DMS53 (cell line): ENCODE data around the gene DPF3.

ENCODE experiments used
- DNase-seq: peaks from one replicate; lab custom pipeline; 2025; lab: John Stamatoyannopoulos, UW

Gene DPF3

DNA sequence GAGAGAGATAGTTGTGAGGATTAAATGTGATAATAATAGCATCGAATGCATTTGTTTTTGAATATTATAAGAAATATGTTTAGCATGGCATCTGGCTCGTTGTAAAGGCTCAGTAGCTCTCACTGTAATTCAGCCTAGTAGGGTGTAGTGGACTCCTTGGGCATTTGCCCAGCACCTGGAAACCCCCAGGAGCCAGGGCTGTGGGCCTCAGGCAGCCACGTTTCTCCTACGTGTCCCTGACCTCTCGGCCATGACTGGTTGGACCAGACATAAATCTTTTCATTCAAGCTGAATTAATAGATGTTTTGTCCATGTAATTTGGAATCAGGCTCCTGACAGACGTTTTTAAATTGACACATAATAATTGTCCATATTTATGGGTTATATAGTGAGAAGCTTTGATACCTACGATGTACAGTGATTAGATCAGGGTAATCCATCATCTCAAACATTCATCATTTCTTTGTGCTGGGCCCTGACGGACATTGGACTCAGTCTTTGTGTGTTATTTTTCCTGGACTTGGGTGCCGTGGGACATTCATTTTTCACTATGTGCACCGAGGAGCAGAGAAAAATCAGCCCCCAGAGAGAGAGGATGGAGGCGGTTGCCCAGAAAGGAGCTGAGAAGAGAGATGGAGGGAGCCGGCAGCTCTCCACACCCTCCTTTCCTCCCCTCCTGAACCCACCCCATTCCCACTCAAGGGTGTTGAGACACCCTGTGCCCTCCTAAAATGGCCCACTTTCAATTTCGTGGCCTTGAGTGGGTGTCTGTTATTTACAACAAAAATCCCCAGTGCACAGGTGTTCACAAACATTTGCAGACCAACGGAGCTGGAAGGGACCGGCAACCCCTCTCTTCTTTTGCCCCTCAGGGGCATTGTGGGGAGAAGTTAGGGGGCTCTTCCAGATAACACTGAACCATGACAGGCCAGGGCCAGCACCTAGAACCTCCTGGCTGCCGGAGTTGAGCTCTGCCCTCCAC is 296.4 kb downstream of the DPF3 start:
- no peak for DNase-seq

DNA sequence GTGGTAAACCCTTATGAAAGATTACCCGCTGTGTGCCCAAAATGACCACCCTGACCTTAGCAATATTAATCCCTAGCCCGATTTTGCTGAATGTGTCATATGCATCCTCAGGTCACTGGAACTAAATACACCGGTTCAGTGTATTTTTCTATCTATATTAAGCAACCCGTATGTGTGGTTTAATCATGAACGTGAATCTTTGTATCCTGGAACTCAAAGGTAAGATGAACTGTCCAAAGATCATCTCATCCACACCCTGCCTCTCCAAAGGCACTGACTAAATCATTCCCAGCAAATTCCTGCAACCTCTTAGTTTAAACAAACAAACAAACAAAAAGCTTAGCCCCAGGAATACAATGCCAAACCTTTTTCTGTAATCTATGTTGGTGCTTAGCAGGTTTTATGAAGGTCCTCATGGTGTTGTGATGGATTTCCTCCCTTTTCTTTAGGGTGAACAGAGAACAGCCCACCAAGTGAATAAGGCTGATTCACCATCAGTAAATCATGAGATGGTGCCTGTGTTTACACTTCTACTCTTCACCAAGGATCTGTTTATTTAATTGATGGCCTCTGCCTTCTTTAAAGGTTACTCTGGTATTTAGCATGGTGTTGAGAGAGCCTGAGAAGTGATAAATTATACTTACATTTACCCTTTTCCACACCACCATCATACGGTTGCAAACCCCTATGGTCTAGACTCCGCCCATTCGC is 298.6 kb downstream of the DPF3 start:
- DNase-seq, result no peak

DNA sequence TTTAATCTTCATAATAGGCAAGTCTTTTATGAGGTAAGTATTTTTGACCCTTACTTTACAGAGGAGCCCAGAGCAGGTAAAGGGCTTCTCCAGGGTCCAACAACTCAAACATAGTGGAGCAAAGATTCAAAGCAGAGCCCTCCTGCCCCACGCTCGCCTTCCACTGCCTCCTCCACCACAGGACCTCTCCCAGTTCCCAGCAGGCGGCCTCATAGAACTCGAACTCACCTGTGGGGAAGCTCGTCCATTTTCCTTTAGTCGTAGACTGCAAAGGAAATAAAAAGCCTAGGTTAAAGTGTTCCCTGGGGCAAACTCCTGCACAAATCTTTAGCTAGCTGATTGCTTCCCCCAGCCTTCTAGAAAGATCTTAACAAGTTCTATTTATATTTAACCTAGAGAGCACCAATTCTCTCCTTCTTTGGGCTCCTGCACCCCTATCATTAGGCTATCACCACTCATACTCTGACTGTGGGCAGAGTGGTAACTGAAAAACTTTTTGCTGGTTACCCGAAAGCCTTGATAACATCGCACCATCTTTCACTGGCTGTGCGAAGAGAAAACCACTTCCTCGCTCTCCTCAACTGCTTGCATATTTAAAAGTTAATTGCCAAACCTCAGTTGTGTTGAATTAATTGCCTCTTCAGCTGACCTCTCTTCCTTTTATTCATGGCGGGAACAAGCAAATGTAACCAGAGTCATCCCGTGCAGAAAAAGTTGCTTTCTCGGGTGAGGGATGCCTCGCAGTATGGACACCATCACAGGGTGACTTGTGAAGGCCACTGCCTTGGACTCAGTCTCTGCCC is 299.6 kb downstream of the DPF3 start:
- no peak for DNase-seq

DNA sequence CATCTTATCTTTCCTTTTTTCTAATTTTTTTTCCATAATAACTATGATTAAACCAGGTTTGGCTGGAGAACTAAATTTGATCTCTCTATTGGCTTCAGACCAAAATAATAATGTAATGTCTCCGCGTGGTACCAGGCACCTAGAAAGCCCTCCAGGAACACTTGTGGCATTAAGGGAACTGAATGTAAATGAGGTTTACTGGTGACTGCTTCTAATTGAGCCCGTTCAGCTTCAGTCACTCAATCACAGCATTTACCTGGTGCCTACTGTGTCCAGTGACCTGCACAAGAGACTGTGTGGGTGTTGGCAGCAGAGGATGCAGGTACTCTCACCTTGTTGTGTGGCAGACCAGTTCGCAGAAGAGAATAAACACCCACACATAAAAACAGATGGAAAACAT is 302.5 kb downstream of the DPF3 start:
- no peak for DNase-seq

DNA sequence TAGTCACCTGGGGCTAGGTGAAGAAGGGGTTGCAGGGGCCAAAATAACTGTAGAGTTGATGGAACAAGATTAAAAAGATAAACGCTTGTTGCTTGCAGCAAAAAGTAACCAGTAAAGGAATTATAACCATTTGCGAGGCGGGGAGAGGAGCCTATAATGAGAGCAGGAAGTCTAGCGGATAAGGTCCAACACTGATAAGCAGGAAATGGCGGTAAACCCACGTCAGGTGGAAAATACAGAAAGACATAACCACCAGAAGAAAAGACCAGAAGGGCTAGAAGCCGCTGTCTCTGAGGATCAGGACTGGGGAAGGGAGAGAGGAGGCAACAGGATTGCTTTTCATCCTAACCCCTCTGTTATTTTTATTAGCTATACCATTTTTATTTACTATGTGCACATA is 303.3 kb downstream of the DPF3 start:
- no peak for DNase-seq

DNA sequence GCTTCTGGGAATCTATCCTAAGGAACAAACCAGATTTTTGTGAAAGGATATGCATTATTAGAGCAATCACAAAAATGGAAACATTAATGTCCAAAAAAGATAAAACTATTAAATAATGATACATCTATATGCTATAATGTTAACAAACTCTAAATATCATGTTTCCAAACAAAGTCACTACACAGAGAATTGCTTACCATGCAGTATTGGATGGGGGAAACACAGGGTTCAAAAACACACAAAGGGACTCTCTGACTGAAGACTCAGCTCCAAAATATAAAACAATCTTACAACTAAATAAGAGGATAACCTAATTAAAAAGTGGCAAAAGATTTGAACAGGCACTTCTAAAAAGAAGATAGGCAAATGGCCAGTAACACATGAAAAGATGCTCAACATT is 304.2 kb downstream of the DPF3 start:
- no peak for DNase-seq

DNA sequence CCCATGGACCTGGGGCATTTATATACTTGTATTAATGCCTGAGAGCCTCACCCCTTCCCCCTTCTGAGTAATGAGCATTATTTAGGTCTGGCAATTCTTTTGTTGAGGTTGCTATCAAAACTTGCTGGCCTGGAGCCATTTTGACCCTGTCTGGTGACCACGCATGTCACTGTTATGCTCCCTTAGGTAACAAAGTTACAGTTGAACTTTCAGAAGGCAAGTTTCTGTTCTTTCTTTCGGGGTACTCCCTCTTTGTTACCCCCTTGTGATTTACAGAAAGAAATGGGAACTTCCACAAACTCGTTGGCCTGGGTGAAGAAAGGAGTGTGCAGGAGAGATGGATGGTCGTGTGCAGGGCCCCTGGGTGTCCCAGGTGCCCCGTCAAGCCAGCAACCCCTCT is 305.4 kb downstream of the DPF3 start:
- DNase-seq, result no peak

DNA sequence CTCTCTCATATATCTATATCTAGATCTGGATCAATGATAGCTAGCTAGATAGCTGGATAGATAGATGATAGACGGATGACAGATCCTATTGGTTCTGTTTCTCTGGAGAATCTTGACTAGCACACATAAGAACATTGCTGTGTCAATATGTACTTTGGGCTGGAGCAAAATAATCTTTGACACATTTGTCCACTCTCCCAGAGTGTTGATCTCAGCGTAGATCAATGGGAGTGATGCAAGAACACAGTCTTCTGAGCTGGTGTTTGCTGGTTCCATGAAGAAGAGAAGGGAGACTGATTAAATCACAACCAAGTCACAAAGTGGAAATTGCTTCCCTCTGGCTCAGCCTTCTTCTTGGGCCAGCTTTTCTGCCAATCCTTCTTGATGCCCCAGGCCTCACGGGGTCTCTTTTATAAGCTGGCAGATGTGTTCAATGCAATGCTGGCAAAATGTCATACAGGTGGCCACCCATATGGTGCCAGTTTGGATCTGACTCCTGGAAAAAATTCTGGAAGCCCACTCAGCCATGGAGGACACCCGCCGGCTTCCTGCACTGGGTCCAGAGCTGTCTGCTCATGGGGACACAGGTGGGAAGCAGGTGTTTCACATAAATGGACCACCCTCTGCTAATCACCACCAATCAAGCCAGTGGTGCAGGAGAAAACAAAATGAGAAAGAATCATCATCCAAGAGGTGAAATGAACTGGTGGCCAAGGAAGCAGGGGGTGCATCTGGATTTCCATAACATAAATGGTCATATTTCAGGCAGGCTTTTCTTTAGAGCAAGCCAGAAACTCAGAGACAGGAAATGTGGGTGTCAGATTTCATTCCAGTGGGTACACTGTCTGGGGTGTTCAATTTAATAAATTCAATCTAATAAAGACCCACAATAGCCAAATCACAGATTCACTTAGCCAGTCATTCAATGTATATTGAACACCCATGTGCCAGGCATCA is 310.3 kb downstream of the DPF3 start:
- DNase-seq, result no peak

DNA sequence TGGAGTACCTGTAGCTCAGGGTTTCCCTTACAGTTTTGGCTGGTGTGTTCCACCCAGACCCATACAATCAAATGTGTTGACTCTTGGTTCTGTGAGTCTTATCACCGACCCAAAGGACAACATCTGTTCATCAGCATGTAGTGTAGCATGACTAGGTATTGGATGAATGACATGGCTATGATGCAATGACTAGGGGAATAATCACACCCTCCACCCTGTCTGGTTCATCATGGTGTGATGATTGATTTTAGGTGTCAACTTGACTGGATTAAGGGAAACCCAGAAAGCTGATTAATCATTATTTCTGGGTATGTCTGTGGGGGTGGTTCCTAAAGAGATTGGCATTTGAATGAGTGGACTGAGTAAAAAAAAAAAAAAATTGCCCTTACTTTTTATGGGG is 311.3 kb downstream of the DPF3 start:
- DNase-seq, result no peak

DNA sequence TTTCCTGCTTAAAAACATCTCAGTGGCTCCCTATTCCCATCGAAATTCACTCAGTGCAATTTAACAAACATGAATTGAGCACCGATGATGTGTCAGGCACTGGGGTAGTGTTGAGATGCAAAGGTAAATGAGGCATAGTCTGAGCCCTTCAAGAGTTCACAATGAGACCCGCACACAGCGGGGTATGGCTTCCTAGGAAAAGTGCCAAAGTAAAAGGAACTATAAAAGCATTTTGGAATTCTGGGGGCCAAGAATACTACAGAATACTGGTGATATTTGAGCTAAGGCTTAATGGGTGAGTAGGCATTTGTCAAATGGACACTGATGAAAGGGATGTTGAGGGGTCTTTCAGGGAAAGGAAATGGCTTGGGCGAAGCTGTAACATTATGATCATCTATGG is 315.4 kb downstream of the DPF3 start:
- DNase-seq, result no peak

DNA sequence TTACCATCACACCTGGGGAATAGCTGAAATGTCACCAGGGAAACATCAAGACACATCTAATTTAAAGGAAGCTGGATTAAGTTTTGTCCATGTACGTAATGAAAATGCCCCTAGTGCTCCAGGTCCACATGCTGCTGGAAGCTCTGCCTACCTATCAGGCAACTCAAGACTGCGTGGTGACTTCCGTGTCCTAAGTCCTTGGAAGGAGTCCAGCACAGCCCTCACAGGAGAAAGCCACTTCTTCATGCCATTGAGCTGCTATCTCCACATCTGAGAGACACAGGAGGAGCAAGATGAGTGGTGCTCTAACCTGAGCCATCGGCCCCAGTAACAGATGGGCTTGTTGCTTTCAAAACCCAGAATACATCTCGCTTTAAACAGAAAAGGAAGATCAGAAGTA is 316.4 kb downstream of the DPF3 start:
- DNase-seq, result no peak

DNA sequence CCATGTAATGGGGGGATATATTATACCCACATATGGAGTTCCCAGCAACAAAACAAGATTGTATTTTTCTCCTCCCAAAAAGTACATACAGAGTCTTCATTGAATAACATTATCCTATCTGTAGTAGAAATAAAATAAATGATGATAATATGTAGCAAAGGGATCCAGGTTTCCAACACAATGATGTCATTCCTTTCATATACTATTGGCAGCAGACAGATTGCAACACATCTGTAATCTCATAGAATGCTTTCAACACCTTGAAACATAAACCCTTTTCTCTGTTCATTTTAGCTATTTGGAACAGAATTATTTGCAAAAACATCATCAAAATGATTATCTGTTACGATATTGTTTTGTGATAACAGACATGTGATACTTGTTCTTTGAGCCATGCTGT is 317.6 kb downstream of the DPF3 start:
- no peak for DNase-seq

DNA sequence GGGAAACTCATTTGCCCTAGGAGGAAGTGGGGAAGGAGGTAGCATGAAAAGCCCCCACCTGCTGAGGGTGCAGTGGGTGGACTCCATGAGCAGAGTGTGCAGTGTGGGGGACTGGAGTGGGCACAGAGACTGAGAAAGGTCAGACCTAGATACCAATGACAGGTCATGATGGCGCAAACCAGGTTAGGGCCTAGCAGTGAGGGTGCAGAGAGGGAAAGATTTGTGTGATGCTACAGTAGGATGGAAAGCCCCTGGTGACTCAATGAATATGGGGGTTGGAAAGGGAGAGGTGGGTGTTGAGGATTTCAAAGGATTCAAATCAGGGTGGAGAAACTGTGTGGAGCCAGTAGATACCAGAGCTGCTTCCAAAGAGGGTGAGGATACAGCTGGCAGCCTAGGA is 319.2 kb downstream of the DPF3 start:
- DNase-seq, result no peak

DNA sequence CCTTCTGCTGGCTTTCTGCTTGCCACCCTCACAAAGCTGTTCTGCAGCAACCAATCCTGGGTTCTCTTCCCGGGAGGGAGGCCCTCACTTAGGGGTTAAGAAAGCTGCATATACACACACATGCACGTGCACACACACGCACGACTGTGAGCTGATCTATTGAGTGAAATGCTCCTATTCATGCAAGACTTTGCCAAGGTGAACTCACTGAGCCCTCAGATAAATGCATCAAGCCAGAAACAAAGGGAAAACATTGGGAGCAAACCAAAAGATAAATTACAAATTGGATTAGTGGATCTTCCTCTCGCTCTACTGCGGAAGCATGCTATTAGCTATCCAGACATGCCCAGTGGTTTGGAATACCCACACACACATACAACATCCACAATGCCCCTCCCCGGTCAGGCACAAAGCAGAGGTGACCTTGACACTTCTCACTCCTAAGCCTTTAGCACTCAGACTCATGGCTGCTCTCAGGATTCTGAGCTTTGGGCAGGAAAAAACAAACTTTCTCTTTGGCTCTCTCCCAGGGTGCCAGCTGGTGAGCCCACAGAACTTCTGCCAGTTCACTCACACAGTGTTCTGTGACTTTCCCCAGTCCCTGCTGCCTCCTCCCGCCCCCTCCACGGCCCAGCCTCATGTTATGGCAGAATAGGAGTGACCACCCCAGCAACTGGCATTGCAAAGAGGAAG is 320.0 kb downstream of the DPF3 start:
- DNase-seq, result no peak
